GM10248 (cell line): ENCODE measurements around the gene ZNF420.
"Not testable (repeated sequence)": the region's sequence is repeated elsewhere in the genome, so short reads cannot be mapped to it uniquely, and the experiment has no call there.

Experiments used
- CTCF ChIA-PET: fragments of 300-600 bp; sonication (Branson Sonifier 250); formaldehyde crosslinking; extraction: SDS; loops from one replicate; lab custom pipeline; 2021; ENCODE audit warnings: antibody characterized with exemption; lab: Yijun Ruan, JAX
- POLR2A ChIA-PET: fragments of 350-650 bp; sonication (Branson Sonifier 250); formaldehyde crosslinking; extraction: SDS; loops from one replicate; lab custom pipeline; 2020; ENCODE audit warnings: antibody characterized with exemption; lab: Yijun Ruan, JAX
- DNase-seq: peaks from one replicate; pipeline ENCODE4 v3.0.0; 2012; ENCODE audit errors: extremely low spot score
- TF ChIP-seq, protein P1 (sequence below): IDR thresholded peaks from 2 replicates; pipeline ENCODE4 v1.5.1; 2012; ENCODE audit warnings: mild to moderate bottlenecking, low read depth; ENCODE audit errors: extremely low read depth, missing control alignments, control extremely low read depth

Gene ZNF420

GRCh38 chr19:37095859-37096258 is 17.6 kb downstream of the ZNF420 start:
- DNase-seq: no peak

GRCh38 chr19:37098570-37098969 is 20.3 kb downstream of the ZNF420 start:
- ChIA-PET POLR2A (no interaction called here), CTCF (no interaction called here)
- DNase-seq: no peak
- TF ChIP-seq, protein P1, sequence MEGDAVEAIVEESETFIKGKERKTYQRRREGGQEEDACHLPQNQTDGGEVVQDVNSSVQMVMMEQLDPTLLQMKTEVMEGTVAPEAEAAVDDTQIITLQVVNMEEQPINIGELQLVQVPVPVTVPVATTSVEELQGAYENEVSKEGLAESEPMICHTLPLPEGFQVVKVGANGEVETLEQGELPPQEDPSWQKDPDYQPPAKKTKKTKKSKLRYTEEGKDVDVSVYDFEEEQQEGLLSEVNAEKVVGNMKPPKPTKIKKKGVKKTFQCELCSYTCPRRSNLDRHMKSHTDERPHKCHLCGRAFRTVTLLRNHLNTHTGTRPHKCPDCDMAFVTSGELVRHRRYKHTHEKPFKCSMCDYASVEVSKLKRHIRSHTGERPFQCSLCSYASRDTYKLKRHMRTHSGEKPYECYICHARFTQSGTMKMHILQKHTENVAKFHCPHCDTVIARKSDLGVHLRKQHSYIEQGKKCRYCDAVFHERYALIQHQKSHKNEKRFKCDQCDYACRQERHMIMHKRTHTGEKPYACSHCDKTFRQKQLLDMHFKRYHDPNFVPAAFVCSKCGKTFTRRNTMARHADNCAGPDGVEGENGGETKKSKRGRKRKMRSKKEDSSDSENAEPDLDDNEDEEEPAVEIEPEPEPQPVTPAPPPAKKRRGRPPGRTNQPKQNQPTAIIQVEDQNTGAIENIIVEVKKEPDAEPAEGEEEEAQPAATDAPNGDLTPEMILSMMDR: no peak

More at GRCh38 chr19:37095859-37096258, 17.6 kb downstream of the ZNF420 start:
- TF ChIP-seq, protein P1: no peak
- ChIA-PET CTCF (no interaction called here), POLR2A (no interaction called here)

GRCh38 chr19:37104135-37104534 is 25.9 kb downstream of the ZNF420 start:
- CTCF ChIA-PET, POLR2A ChIA-PET: not testable (repeated sequence)

DNA sequence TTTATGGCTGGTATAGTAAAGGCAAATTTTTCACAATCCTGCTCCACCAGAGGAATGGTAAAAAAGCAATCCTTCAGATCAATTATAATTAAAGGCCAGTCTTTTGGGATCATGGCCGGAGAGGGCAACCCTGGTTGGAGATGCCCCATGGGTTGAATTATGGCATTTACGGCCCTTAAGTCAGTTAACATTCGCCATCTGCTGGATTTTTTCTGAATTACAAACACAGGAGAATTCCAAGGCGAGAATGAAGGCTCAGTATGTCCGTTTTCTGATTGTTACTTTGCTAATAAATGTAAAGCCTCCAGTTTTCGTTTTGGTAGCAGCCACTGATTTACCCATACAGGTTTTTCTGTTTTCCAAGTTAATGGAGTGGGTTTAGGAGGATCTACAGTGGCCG is 33.5 kb downstream of the ZNF420 start:
- CTCF ChIA-PET, POLR2A ChIA-PET, DNase-seq: not testable (repeated sequence)

More at GRCh38 chr19:37104135-37104534, 25.9 kb downstream of the ZNF420 start:
- DNase-seq: not testable (repeated sequence)

DNA sequence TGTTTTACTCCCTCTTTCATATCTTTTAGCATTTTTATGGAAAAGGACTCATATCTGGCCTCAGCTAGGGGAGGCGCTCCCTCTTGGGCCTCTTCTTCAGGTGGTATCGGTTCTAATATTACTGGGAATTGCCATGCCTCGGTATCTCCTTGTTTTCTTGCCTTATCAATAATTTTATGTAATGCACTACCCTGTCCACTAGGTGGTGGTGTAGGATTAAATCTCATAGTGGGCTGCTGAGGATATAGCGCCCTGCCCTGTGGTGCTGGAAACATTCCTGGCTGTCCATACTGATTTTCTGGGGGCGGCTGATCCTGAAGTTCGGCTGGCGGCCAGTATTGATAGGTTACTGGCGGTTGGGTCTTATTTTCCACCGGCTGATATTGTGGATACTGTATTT is 35.8 kb downstream of the ZNF420 start:
- no peak for DNase-seq
- CTCF ChIA-PET: no interaction called here

DNA sequence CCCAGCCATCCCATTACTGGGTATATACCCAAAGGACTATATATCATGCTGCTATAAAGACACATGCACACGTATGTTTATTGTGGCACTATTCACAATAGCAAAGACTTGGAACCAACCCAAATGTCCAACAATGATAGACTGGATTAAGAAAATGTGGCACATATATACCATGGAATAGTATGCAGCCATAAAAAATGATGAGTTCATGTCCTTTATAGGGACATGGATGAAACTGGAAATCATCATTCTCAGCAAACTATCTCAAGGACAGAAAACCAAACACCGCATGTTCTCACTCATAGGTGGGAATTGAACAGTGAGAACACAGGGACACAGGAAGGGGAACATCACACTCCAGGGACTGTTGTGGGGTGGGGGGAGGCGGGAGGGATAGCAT is 43.9 kb downstream of the ZNF420 start:
- POLR2A ChIA-PET, CTCF ChIA-PET, DNase-seq: not testable (repeated sequence)

More for the DNA sequence above, 35.8 kb downstream of the ZNF420 start:
- TF ChIP-seq, protein P1: no peak
- POLR2A ChIA-PET: no interaction called here

- TF ChIP-seq, protein P1: no peak
- ChIA-PET CTCF (no interaction called here), POLR2A (no interaction called here)
- DNase-seq: no peak
These were observed 50.0 kb downstream of the ZNF420 start for GRCh38 chr19:37127999-37128820.

- ChIA-PET POLR2A (no interaction called here), CTCF (no interaction called here)
- DNase-seq: no peak
- TF ChIP-seq, protein P1: no peak
These were observed 50.6 kb downstream of the ZNF420 start for GRCh38 chr19:37128821-37129177.
